HEK293T (cell line): ENCODE data around the gene DENND2A.

Experiments used
- BHLHE40 ChIP-seq: fragments of 450-650 bp; IDR thresholded peaks from 2 replicates; pipeline ENCODE4 v1.6.1; 2016; ENCODE audit warnings: mild to moderate bottlenecking, moderate library complexity, borderline replicate concordance
- CTBP1 ChIP-seq: fragments of 450-650 bp; IDR thresholded peaks from 2 replicates; pipeline ENCODE4 v1.6.1; 2016; ENCODE audit warnings: borderline replicate concordance
- ELF4 ChIP-seq: fragments of 450-650 bp; IDR thresholded peaks from 2 replicates; pipeline ENCODE4 v1.6.1; 2017; ENCODE audit warnings: antibody characterized with exemption
- FOXA1 ChIP-seq: fragments of 450-650 bp; IDR thresholded peaks from 2 replicates; pipeline ENCODE4 v1.6.1; 2016; ENCODE audit warnings: mild to moderate bottlenecking
- FOXM1 ChIP-seq: fragments of 450-650 bp; IDR thresholded peaks from 2 replicates; pipeline ENCODE4 v1.6.1; 2017; ENCODE audit warnings: mild to moderate bottlenecking, borderline replicate concordance
- HDGF ChIP-seq: fragments of 450-650 bp; IDR thresholded peaks from 2 replicates; pipeline ENCODE4 v1.6.1; 2017; ENCODE audit warnings: antibody characterized with exemption, borderline replicate concordance
- L3MBTL2 ChIP-seq: fragments of 450-650 bp; conservative IDR thresholded peaks from 2 replicates; pipeline ENCODE4 v1.6.1; 2016; ENCODE audit warnings: mild to moderate bottlenecking
- LEF1 ChIP-seq: fragments of 450-650 bp; IDR thresholded peaks from 2 replicates; pipeline ENCODE4 v1.6.1; 2017; ENCODE audit warnings: mild to moderate bottlenecking, borderline replicate concordance
- NFRKB ChIP-seq: fragments of 450-650 bp; IDR thresholded peaks from 2 replicates; pipeline ENCODE4 v1.6.1; 2016; ENCODE audit warnings: mild to moderate bottlenecking, moderate library complexity
- PKNOX1 ChIP-seq: fragments of 450-650 bp; IDR thresholded peaks from 2 replicates; pipeline ENCODE4 v1.6.1; 2016
- SP1 ChIP-seq: fragments of 450-650 bp; IDR thresholded peaks from 2 replicates; pipeline ENCODE4 v1.6.1; 2017
- SUZ12 ChIP-seq: fragments of 450-650 bp; IDR thresholded peaks from 2 replicates; pipeline ENCODE4 v1.6.1; 2016; ENCODE audit warnings: mild to moderate bottlenecking
- ZNF384 ChIP-seq: fragments of 450-650 bp; IDR thresholded peaks from 2 replicates; pipeline ENCODE4 v1.6.1; 2016

- TF ChIP-seq SUZ12 (no peak), CTBP1 (no peak), NFRKB (no peak), SP1 (no peak), HDGF (no peak), ELF4 (no peak), FOXA1 (no peak), BHLHE40 (no peak), FOXM1 (no peak), L3MBTL2 (no peak), LEF1 (no peak), PKNOX1 (no peak), ZNF384 (no peak)
Measured at GRCh38 chr7:140557069-140557468, 83.5 kb downstream of the DENND2A start.
